ENCODE measurements around the gene IPO5. TPM values are rescaled to one million over a fixed set of nuclear protein-coding genes. Genes with fewer than 3 reads are reported as not detected.

The IPO5 gene
- total RNA-seq, 1 experiment from 2014 or later: 247 TPM

GRCh38 chr13:97934590-97934989, 18.9 kb upstream of the IPO5 start:
- POLR2A ChIA-PET: no interaction called here
- H3K9me3 ChIP-seq: no peaks in the 10 kb centered on the region; the same call in 1 of the 2 replicates
- H3K36me3 ChIP-seq (ENCODE audit: control insufficient read depth, insufficient read depth, low read length): no peaks in the 10 kb centered on the region
- TF ChIP-seq CTCF (IDR thresholded peaks at IDR 0.05; ENCODE audit: insufficient read depth in 1 of 2, low read depth in 1 of 2, low read length in 1 of 2, severe bottlenecking in 1 of 2, unreplicated experiment in 1 of 2): no peak
- no peaks in the 10 kb centered on the region for H3K9me3 Mint-ChIP-seq (ENCODE audit: unreplicated experiment)
- no peaks in the 10 kb centered on the region for H3K36me3 Mint-ChIP-seq (ENCODE audit: insufficient read depth, unreplicated experiment)
- DNase-seq: no peak
- peaks cover 12% of the 10 kb centered on the region for H3K27me3 Mint-ChIP-seq (ENCODE audit: insufficient read depth, unreplicated experiment)
- H3K4me3 ChIP-seq (ENCODE audit: low read depth, low read length): no peak overlapping the region
- no peak overlapping the region for H3K27ac Mint-ChIP-seq (ENCODE audit: unreplicated experiment)
- no peak overlapping the region for H3K4me3 Mint-ChIP-seq (ENCODE audit: unreplicated experiment)
- CTCF ChIA-PET: no interaction called here
- H3K4me1 ChIP-seq: no peaks in the 10 kb centered on the region
- intact Hi-C loops (cut with micrococcal nuclease; ENCODE audit: unreplicated experiment): no loop called here
- H3K4me1 Mint-ChIP-seq (ENCODE audit: low read depth, unreplicated experiment): no peaks in the 10 kb centered on the region
- BruUV-seq (replicated peaks): no TSS peak
- H3K27me3 ChIP-seq (replicated peaks; ENCODE audit: control insufficient read depth, insufficient read depth, low read length): no peaks in the 10 kb centered on the region

GRCh38 chr13:97935071-97935470, 18.4 kb upstream of the IPO5 start:
- Histone ChIP-seq H3K36me3 (ENCODE audit: control insufficient read depth, insufficient read depth, low read length) (no peaks in the 10 kb centered on the region), H3K4me1 (no peaks in the 10 kb centered on the region), H3K9me3 (no peaks in the 10 kb centered on the region; the same call in 1 of the 2 replicates), H3K4me3 (ENCODE audit: low read depth, low read length) (no peak overlapping the region), H3K27me3 (replicated peaks; ENCODE audit: control insufficient read depth, insufficient read depth, low read length) (no peaks in the 10 kb centered on the region)
- no peak for TF ChIP-seq CTCF (IDR thresholded peaks at IDR 0.05; ENCODE audit: insufficient read depth in 1 of 2, low read depth in 1 of 2, low read length in 1 of 2, severe bottlenecking in 1 of 2, unreplicated experiment in 1 of 2)
- intact Hi-C loops (cut with micrococcal nuclease; ENCODE audit: unreplicated experiment): no loop called here
- Mint-ChIP-seq H3K4me3 (ENCODE audit: unreplicated experiment) (no peak overlapping the region), H3K9me3 (ENCODE audit: unreplicated experiment) (no peaks in the 10 kb centered on the region), H3K4me1 (ENCODE audit: low read depth, unreplicated experiment) (no peaks in the 10 kb centered on the region), H3K27ac (ENCODE audit: unreplicated experiment) (no peak overlapping the region), H3K36me3 (ENCODE audit: insufficient read depth, unreplicated experiment) (no peaks in the 10 kb centered on the region), H3K27me3 (ENCODE audit: insufficient read depth, unreplicated experiment) (peaks cover 9% of the 10 kb centered on the region)
- DNase-seq: no peak
- no TSS peak for BruUV-seq (replicated peaks)
- ChIA-PET CTCF (no interaction called here), POLR2A (no interaction called here)

- no peaks in the 10 kb centered on the region for H3K4me1 Mint-ChIP-seq (ENCODE audit: low read depth, unreplicated experiment)
- Histone ChIP-seq H3K4me3 (ENCODE audit: low read depth, low read length) (no peak overlapping the region), H3K9me3 (no peaks in the 10 kb centered on the region), H3K4me1 (no peaks in the 10 kb centered on the region), H3K27me3 (replicated peaks; ENCODE audit: control insufficient read depth, insufficient read depth, low read length) (no peaks in the 10 kb centered on the region), H3K36me3 (ENCODE audit: control insufficient read depth, insufficient read depth, low read length) (no peaks in the 10 kb centered on the region)
- no peak overlapping the region for H3K27ac Mint-ChIP-seq (ENCODE audit: unreplicated experiment)
- intact Hi-C loops (cut with micrococcal nuclease; ENCODE audit: unreplicated experiment): no loop called here
- no peak for DNase-seq
- peaks cover 7% of the 10 kb centered on the region for H3K27me3 Mint-ChIP-seq (ENCODE audit: insufficient read depth, unreplicated experiment)
- no peaks in the 10 kb centered on the region for H3K36me3 Mint-ChIP-seq (ENCODE audit: insufficient read depth, unreplicated experiment)
- no TSS peak for BruUV-seq (replicated peaks)
- ChIA-PET CTCF (no interaction called here), POLR2A (no interaction called here)
- no peak overlapping the region for H3K4me3 Mint-ChIP-seq (ENCODE audit: unreplicated experiment)
- no peaks in the 10 kb centered on the region for H3K9me3 Mint-ChIP-seq (ENCODE audit: unreplicated experiment)
- no peak for TF ChIP-seq CTCF (IDR thresholded peaks at IDR 0.05; ENCODE audit: insufficient read depth in 1 of 2, low read depth in 1 of 2, low read length in 1 of 2, severe bottlenecking in 1 of 2, unreplicated experiment in 1 of 2)
These were observed 17.4 kb upstream of the IPO5 start for GRCh38 chr13:97936036-97936435.

All from Caco-2 (cell line).